ENCODE data around the gene PRELID1.

PRELID1 gene

GRCh38 chr5:177328545-177329231 lies 25.1 kb downstream of the PRELID1 start:
- no peaks in the 10 kb centered on the region for H3K27me3 ChIP-seq (ENCODE audit: insufficient read depth, low read length)
- H3K4me3 ChIP-seq (ENCODE audit: low read depth, low read length): no peak overlapping the region
- H3K4me1 ChIP-seq (ENCODE audit: control insufficient read depth, insufficient read depth, low read length, unreplicated experiment): peaks cover 24% of the 10 kb centered on the region
- H3K36me3 ChIP-seq (ENCODE audit: insufficient read depth, low read length): peaks cover 6% of the 10 kb centered on the region; the same call in 1 of the 2 replicates
- H3K27ac ChIP-seq (ENCODE audit: low read depth, low read length): no peak overlapping the region
- H2AFZ ChIP-seq (ENCODE audit: low read length, unreplicated experiment): no peak overlapping the region
- no peaks in the 10 kb centered on the region for H3K79me2 ChIP-seq (ENCODE audit: control insufficient read depth, insufficient read depth, low read length, unreplicated experiment)

- H3K79me2 ChIP-seq (ENCODE audit: control insufficient read depth, insufficient read depth, low read length, unreplicated experiment): no peaks in the 10 kb centered on the region
- H3K4me3 ChIP-seq (ENCODE audit: low read depth, low read length): no peak overlapping the region
- no peak overlapping the region for H2AFZ ChIP-seq (ENCODE audit: low read length, unreplicated experiment)
- H3K27ac ChIP-seq (ENCODE audit: low read depth, low read length): no peak overlapping the region
- H3K4me1 ChIP-seq (ENCODE audit: control insufficient read depth, insufficient read depth, low read length, unreplicated experiment): peaks cover 24% of the 10 kb centered on the region
- H3K27me3 ChIP-seq (ENCODE audit: insufficient read depth, low read length): no peaks in the 10 kb centered on the region
- peaks cover 7% of the 10 kb centered on the region; the same call in 1 of the 2 replicates for H3K36me3 ChIP-seq (ENCODE audit: insufficient read depth, low read length)
These were observed 26.3 kb downstream of the PRELID1 start for GRCh38 chr5:177329883-177330282.

- no peaks in the 10 kb centered on the region for H3K27me3 ChIP-seq (ENCODE audit: insufficient read depth, low read length)
- peaks cover 7% of the 10 kb centered on the region; the same call in 1 of the 2 replicates for H3K36me3 ChIP-seq (ENCODE audit: insufficient read depth, low read length)
- no peaks in the 10 kb centered on the region for H3K79me2 ChIP-seq (ENCODE audit: control insufficient read depth, insufficient read depth, low read length, unreplicated experiment)
- no peak overlapping the region for H3K27ac ChIP-seq (ENCODE audit: low read depth, low read length)
- peaks cover 16% of the 10 kb centered on the region for H3K4me1 ChIP-seq (ENCODE audit: control insufficient read depth, insufficient read depth, low read length, unreplicated experiment)
- no peak overlapping the region for H3K4me3 ChIP-seq (ENCODE audit: low read depth, low read length)
- no peak overlapping the region for H2AFZ ChIP-seq (ENCODE audit: low read length, unreplicated experiment)
These were observed 27.6 kb downstream of the PRELID1 start for GRCh38 chr5:177330991-177331842.

GRCh38 chr5:177332031-177332895 lies 28.7 kb downstream of the PRELID1 start:
- no peaks in the 10 kb centered on the region for H3K79me2 ChIP-seq (ENCODE audit: control insufficient read depth, insufficient read depth, low read length, unreplicated experiment)
- peaks cover 7% of the 10 kb centered on the region; the same call in 1 of the 2 replicates for H3K36me3 ChIP-seq (ENCODE audit: insufficient read depth, low read length)
- no peak overlapping the region for H3K27ac ChIP-seq (ENCODE audit: low read depth, low read length)
- peaks cover 11% of the 10 kb centered on the region for H3K4me1 ChIP-seq (ENCODE audit: control insufficient read depth, insufficient read depth, low read length, unreplicated experiment)
- no peaks in the 10 kb centered on the region for H3K27me3 ChIP-seq (ENCODE audit: insufficient read depth, low read length)
- no peak overlapping the region for H3K4me3 ChIP-seq (ENCODE audit: low read depth, low read length)
- H2AFZ ChIP-seq (ENCODE audit: low read length, unreplicated experiment): no peak overlapping the region

- Histone ChIP-seq H3K27me3 (ENCODE audit: insufficient read depth, low read length) (no peaks in the 10 kb centered on the region), H3K27ac (ENCODE audit: low read depth, low read length) (no peak overlapping the region), H3K4me1 (ENCODE audit: control insufficient read depth, insufficient read depth, low read length, unreplicated experiment) (peaks cover 5% of the 10 kb centered on the region), H2AFZ (ENCODE audit: low read length, unreplicated experiment) (no peak overlapping the region), H3K79me2 (ENCODE audit: control insufficient read depth, insufficient read depth, low read length, unreplicated experiment) (no peaks in the 10 kb centered on the region), H3K4me3 (ENCODE audit: low read depth, low read length) (no peak overlapping the region), H3K36me3 (ENCODE audit: insufficient read depth, low read length) (peaks cover 7% of the 10 kb centered on the region; the same call in 1 of the 2 replicates)
These were observed 29.3 kb downstream of the PRELID1 start for GRCh38 chr5:177332896-177333260.

GRCh38 chr5:177333420-177334154 lies 30.0 kb downstream of the PRELID1 start:
- Histone ChIP-seq H3K4me3 (ENCODE audit: low read depth, low read length) (no peak overlapping the region), H3K27me3 (ENCODE audit: insufficient read depth, low read length) (no peaks in the 10 kb centered on the region), H2AFZ (ENCODE audit: low read length, unreplicated experiment) (no peak overlapping the region), H3K36me3 (ENCODE audit: insufficient read depth, low read length) (peaks cover 7% of the 10 kb centered on the region; the same call in 1 of the 2 replicates), H3K79me2 (ENCODE audit: control insufficient read depth, insufficient read depth, low read length, unreplicated experiment) (no peaks in the 10 kb centered on the region), H3K4me1 (ENCODE audit: control insufficient read depth, insufficient read depth, low read length, unreplicated experiment) (no peaks in the 10 kb centered on the region), H3K27ac (ENCODE audit: low read depth, low read length) (no peak overlapping the region)

- Histone ChIP-seq H3K4me3 (ENCODE audit: low read depth, low read length) (no peak overlapping the region), H3K79me2 (ENCODE audit: control insufficient read depth, insufficient read depth, low read length, unreplicated experiment) (no peaks in the 10 kb centered on the region), H3K36me3 (ENCODE audit: insufficient read depth, low read length) (peaks cover 7% of the 10 kb centered on the region; the same call in 1 of the 2 replicates), H3K27ac (ENCODE audit: low read depth, low read length) (no peak overlapping the region), H3K27me3 (ENCODE audit: insufficient read depth, low read length) (no peaks in the 10 kb centered on the region), H3K4me1 (ENCODE audit: control insufficient read depth, insufficient read depth, low read length, unreplicated experiment) (no peaks in the 10 kb centered on the region), H2AFZ (ENCODE audit: low read length, unreplicated experiment) (no peak overlapping the region)
These were observed 30.6 kb downstream of the PRELID1 start for GRCh38 chr5:177334155-177334551.

GRCh38 chr5:177334781-177335700 lies 31.4 kb downstream of the PRELID1 start:
- peaks cover 5% of the 10 kb centered on the region for H3K79me2 ChIP-seq (ENCODE audit: control insufficient read depth, insufficient read depth, low read length, unreplicated experiment)
- H3K36me3 ChIP-seq (ENCODE audit: insufficient read depth, low read length): 0 out of 2 replicates have a peak, but pooled peaks cover 4% of the 10 kb centered on the region
- no peaks in the 10 kb centered on the region for H3K4me1 ChIP-seq (ENCODE audit: control insufficient read depth, insufficient read depth, low read length, unreplicated experiment)
- H2AFZ ChIP-seq (ENCODE audit: low read length, unreplicated experiment): no peak overlapping the region
- no peak overlapping the region for H3K27ac ChIP-seq (ENCODE audit: low read depth, low read length)
- H3K4me3 ChIP-seq (ENCODE audit: low read depth, low read length): no peak overlapping the region
- no peaks in the 10 kb centered on the region for H3K27me3 ChIP-seq (ENCODE audit: insufficient read depth, low read length)

- Histone ChIP-seq H3K36me3 (ENCODE audit: insufficient read depth, low read length) (0 out of 2 replicates have a peak, but pooled peaks cover 4% of the 10 kb centered on the region), H3K27ac (ENCODE audit: low read depth, low read length) (no peak overlapping the region), H3K4me3 (ENCODE audit: low read depth, low read length) (no peak overlapping the region), H3K27me3 (ENCODE audit: insufficient read depth, low read length) (no peaks in the 10 kb centered on the region), H2AFZ (ENCODE audit: low read length, unreplicated experiment) (no peak overlapping the region), H3K4me1 (ENCODE audit: control insufficient read depth, insufficient read depth, low read length, unreplicated experiment) (no peaks in the 10 kb centered on the region), H3K79me2 (ENCODE audit: control insufficient read depth, insufficient read depth, low read length, unreplicated experiment) (peaks cover 5% of the 10 kb centered on the region)
These were observed 32.1 kb downstream of the PRELID1 start for GRCh38 chr5:177335701-177336065.
